B cell (primary cell): ENCODE measurements around the gene HAT1. TPM values are rescaled to one million over a fixed set of nuclear protein-coding genes. Genes with fewer than 3 reads are reported as not detected.

Source experiments
- ATAC-seq: fragments of 200-7000 bp; cut with Tn5 transposase; one replicate; pipeline ENCODE4 v1.10.0; 2021; ENCODE audit warnings: low read depth, mild to moderate bottlenecking, moderate number of reproducible peaks, moderate library complexity
- CTCF ChIA-PET: fragments of 350-600 bp; sonication (Branson Sonifier 250); formaldehyde crosslinking; loops from one replicate; lab custom pipeline; 2021; ENCODE audit warnings: antibody characterized with exemption, inconsistent platforms; lab: Charles Lee
- POLR2A ChIA-PET: fragments of 350-600 bp; sonication (Branson Sonifier 250); formaldehyde crosslinking; loops from one replicate; lab custom pipeline; 2021; ENCODE audit warnings: antibody characterized with exemption; lab: Charles Lee
- DNase-seq: peaks from one replicate; pipeline ENCODE4 v3.0.0; 2013
- H2AFZ ChIP-seq: 2 replicates; pipeline ENCODE4 v1.6.1; 2012; ENCODE audit warnings: mild to moderate bottlenecking, low read depth, low read length; ENCODE audit not compliant: insufficient read depth, poor library complexity, severe bottlenecking
- H3K27ac ChIP-seq, 2 donors: 1 replicate in 1 of 2; 2 replicates in 1 of 2; pipeline ENCODE4 v1.5.1; 2012 to 2013; ENCODE audit warnings: low read length in 2 of 2, mild to moderate bottlenecking in 2 of 2, moderate library complexity in 1 of 2
- H3K27me3 ChIP-seq, 4 experiments: fragments of 200-600 bp in 1 of 4; sonication (generic) in 1 of 4; replicated peaks in 1 of 4; 1 replicate in 2 of 4; 2 replicates in 2 of 4; pipeline versions ENCODE4 v1.6.1 to v1.7.0; 2013 to 2016; ENCODE audit warnings: low read length in 3 of 4, mild to moderate bottlenecking in 2 of 4, mixed read lengths in 1 of 4, moderate library complexity in 1 of 4; ENCODE audit not compliant: insufficient read depth in 4 of 4, control insufficient read depth in 3 of 4; ENCODE audit errors: control extremely low read depth in 1 of 4
- H3K36me3 ChIP-seq, 2 experiments: replicated peaks in 1 of 2; 1 replicate in 1 of 2; 2 replicates in 1 of 2; pipeline versions ENCODE4 v1.6.1 to v1.7.1; 2013; ENCODE audit warnings: low read length in 1 of 2; ENCODE audit not compliant: insufficient read depth in 2 of 2, control insufficient read depth in 1 of 2; ENCODE audit errors: control extremely low read depth in 1 of 2, extremely low read depth in 1 of 2
- H3K4me1 ChIP-seq, 2 donors: fragments of 200-600 bp in 1 of 2; sonication (generic) in 1 of 2; 1 replicate in 1 of 2; 2 replicates in 1 of 2; pipeline versions ENCODE4 v1.5.1 to v1.6.1; 2013 to 2017; ENCODE audit warnings: low read length in 2 of 2; ENCODE audit not compliant: control insufficient read depth in 2 of 2, insufficient read depth in 2 of 2
- H3K4me2 ChIP-seq: replicated peaks from 2 replicates; pipeline ENCODE3; 2012; ENCODE audit warnings: mild to moderate bottlenecking, low read depth, low read length; ENCODE audit not compliant: poor library complexity, severe bottlenecking
- H3K4me3 ChIP-seq, 5 experiments: fragments of 200-600 bp in 1 of 5; sonication (generic) in 1 of 5; 1 replicate in 3 of 5; 2 replicates in 2 of 5; pipeline versions ENCODE4 v1.5.1 to v1.7.0; 2011 to 2016; ENCODE audit warnings: low read length in 4 of 5, mild to moderate bottlenecking in 4 of 5, low read depth in 2 of 5, control low read depth in 1 of 5, moderate library complexity in 1 of 5; ENCODE audit not compliant: insufficient read depth in 1 of 5; ENCODE audit errors: control extremely low read depth in 1 of 5, extremely low read depth in 1 of 5
- H3K79me2 ChIP-seq: fragments of 200-600 bp; sonication (generic); one replicate; pipeline ENCODE4 v1.6.0; 2016; ENCODE audit warnings: low read length; ENCODE audit not compliant: control insufficient read depth, insufficient read depth
- H3K9ac ChIP-seq: fragments of 200-600 bp; sonication (generic); 2 replicates; pipeline ENCODE4 v1.6.1; 2017; ENCODE audit warnings: mild to moderate bottlenecking, low read length, moderate library complexity
- H3K9me3 ChIP-seq, 3 donors: one replicate each; pipeline versions ENCODE4 v1.6.1 to v1.7.1; 2013; ENCODE audit warnings: low read length in 2 of 3; ENCODE audit not compliant: control insufficient read depth in 2 of 3, insufficient read depth in 1 of 3; ENCODE audit errors: control extremely low read depth in 1 of 3
- H4K20me1 ChIP-seq: 2 replicates; pipeline ENCODE4 v1.6.0; 2012; ENCODE audit warnings: mild to moderate bottlenecking, low read length; ENCODE audit not compliant: insufficient read depth, control insufficient read depth, poor library complexity, severe bottlenecking
- H3K27ac Mint-ChIP-seq: one replicate; pipeline ENCODE4 v1.8.0; 2021; ENCODE audit warnings: mixed read lengths
- H3K27me3 Mint-ChIP-seq: one replicate; pipeline ENCODE4 v1.8.0; 2021; ENCODE audit warnings: mixed read lengths
- H3K4me1 Mint-ChIP-seq: one replicate; pipeline ENCODE4 v1.8.0; 2021; ENCODE audit warnings: mixed read lengths
- H3K4me3 Mint-ChIP-seq: one replicate; pipeline ENCODE4 v1.8.0; 2021; ENCODE audit warnings: mixed read lengths
- H3K9me3 Mint-ChIP-seq: one replicate; pipeline ENCODE4 v1.8.0; 2022; ENCODE audit warnings: mixed read lengths; ENCODE audit not compliant: insufficient read depth
- EZH2 ChIP-seq: IDR thresholded peaks from 2 replicates; pipeline ENCODE4 v1.6.1; 2012; ENCODE audit warnings: borderline replicate concordance, low read depth, mild to moderate bottlenecking, moderate library complexity, low read length; ENCODE audit not compliant: insufficient read depth, poor library complexity, severe bottlenecking
- WGBS: methylation state at CpG from one replicate; pipeline ENCODE4 v1.1.5; 2013; ENCODE audit warnings: missing lambda C conversion rate; ENCODE audit not compliant: insufficient coverage; 5-methylcytosine and 5-hydroxymethylcytosine counted together
- intact Hi-C: fragments of 100-400 bp; cut with micrococcal nuclease; formaldehyde crosslinking; loops from one replicate; pipeline ENCODE4 v1.10.0; 2022
- polyA plus RNA-seq: library from polyadenylated mRNA; depleted of rRNA; stranded (reverse); fragments of >200 nt; gene quantifications from 2 replicates; pipeline ENCODE4 v1.2.3, GENCODE V29; 2012
- total RNA-seq, 2 donors: library from RNA; stranded (reverse); fragments of 120-200 nt in 1 of 2; gene quantifications; 1 replicate in 1 of 2; 2 replicates in 1 of 2; pipeline versions ENCODE4 v1.2.3 to v1.2.4, GENCODE V29; 2013 to 2022
- TF ChIP-seq, protein P1 (sequence below): fragments of 200-600 bp; IDR thresholded peaks from one replicate; pipeline ENCODE4 v1.8.0; 2022; ENCODE audit warnings: antibody characterized with exemption, mild to moderate bottlenecking

HAT1 gene
- total and polyA plus RNA-seq, 2 donors (not counting 1 experiment from before 2014, with no cell fraction given): 12.0 to 25.1 TPM

DNA sequence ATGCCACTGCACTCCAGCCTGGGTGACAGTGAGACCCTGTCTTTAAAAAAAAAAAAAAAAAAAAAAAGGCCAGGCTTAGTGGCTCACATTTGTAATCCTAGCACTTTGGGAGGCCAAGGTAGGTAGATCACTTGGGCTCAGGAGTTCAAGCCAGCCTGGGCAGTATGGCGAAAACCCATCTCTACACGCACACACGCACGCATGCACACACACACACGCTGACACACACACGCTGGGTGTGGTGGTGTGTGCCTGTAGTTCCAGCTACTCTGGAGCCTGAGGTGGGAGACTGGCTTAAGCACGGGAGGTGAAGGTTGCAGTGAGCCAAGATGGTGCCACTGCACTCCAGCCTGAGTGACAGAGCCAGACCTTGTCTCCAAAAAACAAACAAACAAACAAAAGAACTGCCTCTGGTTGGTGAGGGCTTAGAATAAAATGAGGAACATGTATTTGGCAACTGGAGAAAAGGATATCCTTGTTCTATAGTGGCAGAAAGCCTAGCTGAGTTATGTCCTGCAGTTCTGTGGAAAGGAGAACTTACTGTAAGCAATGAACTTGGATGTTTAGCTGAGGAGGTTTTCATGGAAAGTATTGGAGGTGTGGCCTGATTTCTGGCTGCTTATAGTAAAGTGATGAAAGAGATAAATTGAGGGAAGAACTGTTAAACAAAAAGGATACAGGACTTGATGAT is 34.0 kb downstream of the HAT1 start:
- H3K79me2 ChIP-seq: no peaks in the 10 kb centered on the region
- no peak overlapping the region for H3K27ac Mint-ChIP-seq
- no peak overlapping the region for H3K27ac ChIP-seq
- POLR2A ChIA-PET: no interaction called here
- intact Hi-C loops: no loop called here
- DNase-seq (no peak), ATAC-seq (no peak)
- no peaks in the 10 kb centered on the region for H3K4me1 ChIP-seq
- H3K27me3 ChIP-seq: no peaks in the 10 kb centered on the region
- no peaks in the 10 kb centered on the region for H3K9me3 ChIP-seq
- H3K36me3 ChIP-seq: peaks cover 3 to 24% of the 10 kb centered on the region in 2 experiments
- CTCF ChIA-PET: no interaction called here
- WGBS: 100% methylated on average over 2 of the region's 7 CpGs
- H2AFZ ChIP-seq: no peak overlapping the region
- H3K4me3 Mint-ChIP-seq: no peak overlapping the region
- H3K9ac ChIP-seq: no peak overlapping the region
- H3K4me1 Mint-ChIP-seq: peaks cover 2% of the 10 kb centered on the region
- TF ChIP-seq, protein P1, sequence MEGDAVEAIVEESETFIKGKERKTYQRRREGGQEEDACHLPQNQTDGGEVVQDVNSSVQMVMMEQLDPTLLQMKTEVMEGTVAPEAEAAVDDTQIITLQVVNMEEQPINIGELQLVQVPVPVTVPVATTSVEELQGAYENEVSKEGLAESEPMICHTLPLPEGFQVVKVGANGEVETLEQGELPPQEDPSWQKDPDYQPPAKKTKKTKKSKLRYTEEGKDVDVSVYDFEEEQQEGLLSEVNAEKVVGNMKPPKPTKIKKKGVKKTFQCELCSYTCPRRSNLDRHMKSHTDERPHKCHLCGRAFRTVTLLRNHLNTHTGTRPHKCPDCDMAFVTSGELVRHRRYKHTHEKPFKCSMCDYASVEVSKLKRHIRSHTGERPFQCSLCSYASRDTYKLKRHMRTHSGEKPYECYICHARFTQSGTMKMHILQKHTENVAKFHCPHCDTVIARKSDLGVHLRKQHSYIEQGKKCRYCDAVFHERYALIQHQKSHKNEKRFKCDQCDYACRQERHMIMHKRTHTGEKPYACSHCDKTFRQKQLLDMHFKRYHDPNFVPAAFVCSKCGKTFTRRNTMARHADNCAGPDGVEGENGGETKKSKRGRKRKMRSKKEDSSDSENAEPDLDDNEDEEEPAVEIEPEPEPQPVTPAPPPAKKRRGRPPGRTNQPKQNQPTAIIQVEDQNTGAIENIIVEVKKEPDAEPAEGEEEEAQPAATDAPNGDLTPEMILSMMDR: no peak
- TF ChIP-seq EZH2: no peak
- no peaks in the 10 kb centered on the region for H4K20me1 ChIP-seq
- H3K27me3 Mint-ChIP-seq: no peaks in the 10 kb centered on the region
- no peaks in the 10 kb centered on the region for H3K9me3 Mint-ChIP-seq
- H3K4me2 ChIP-seq: no peak overlapping the region
- H3K4me3 ChIP-seq: no peak overlapping the region

- Mint-ChIP-seq H3K4me1 (peaks cover 2% of the 10 kb centered on the region), H3K27ac (no peak overlapping the region), H3K9me3 (no peaks in the 10 kb centered on the region), H3K4me3 (no peak overlapping the region), H3K27me3 (no peaks in the 10 kb centered on the region)
- no peak overlapping the region for H3K9ac ChIP-seq
- intact Hi-C loops: no loop called here
- POLR2A ChIA-PET: no interaction called here
- H3K27ac ChIP-seq: no peak overlapping the region
- H3K79me2 ChIP-seq: no peaks in the 10 kb centered on the region
- no peak overlapping the region for H3K4me2 ChIP-seq
- peaks cover 3 to 23% of the 10 kb centered on the region in 2 experiments for H3K36me3 ChIP-seq
- TF ChIP-seq, protein P1: no peak
- TF ChIP-seq EZH2: no peak
- ATAC-seq (no peak), DNase-seq (no peak)
- WGBS: 100% methylated on average over 1 of the region's 2 CpGs
- no peak overlapping the region for H3K4me3 ChIP-seq
- no peaks in the 10 kb centered on the region for H4K20me1 ChIP-seq
- H3K4me1 ChIP-seq: no peaks in the 10 kb centered on the region
- no peak overlapping the region for H2AFZ ChIP-seq
- CTCF ChIA-PET: no interaction called here
- H3K27me3 ChIP-seq: no peaks in the 10 kb centered on the region
- H3K9me3 ChIP-seq: no peaks in the 10 kb centered on the region
These were observed 34.8 kb downstream of the HAT1 start for GRCh38 chr2:171957061-171957460.
